HG03575 (cell line): ENCODE data around the gene TRAPPC10.

Source experiments
- ATAC-seq: cut with Tn5 transposase; IDR thresholded peaks from one replicate; pipeline ENCODE4 v1.9.1; 2021; ENCODE audit not compliant: unreplicated experiment, insufficient number of reproducible peaks, low FRiP score; ENCODE audit errors: extremely low read depth

Gene TRAPPC10, protein sequence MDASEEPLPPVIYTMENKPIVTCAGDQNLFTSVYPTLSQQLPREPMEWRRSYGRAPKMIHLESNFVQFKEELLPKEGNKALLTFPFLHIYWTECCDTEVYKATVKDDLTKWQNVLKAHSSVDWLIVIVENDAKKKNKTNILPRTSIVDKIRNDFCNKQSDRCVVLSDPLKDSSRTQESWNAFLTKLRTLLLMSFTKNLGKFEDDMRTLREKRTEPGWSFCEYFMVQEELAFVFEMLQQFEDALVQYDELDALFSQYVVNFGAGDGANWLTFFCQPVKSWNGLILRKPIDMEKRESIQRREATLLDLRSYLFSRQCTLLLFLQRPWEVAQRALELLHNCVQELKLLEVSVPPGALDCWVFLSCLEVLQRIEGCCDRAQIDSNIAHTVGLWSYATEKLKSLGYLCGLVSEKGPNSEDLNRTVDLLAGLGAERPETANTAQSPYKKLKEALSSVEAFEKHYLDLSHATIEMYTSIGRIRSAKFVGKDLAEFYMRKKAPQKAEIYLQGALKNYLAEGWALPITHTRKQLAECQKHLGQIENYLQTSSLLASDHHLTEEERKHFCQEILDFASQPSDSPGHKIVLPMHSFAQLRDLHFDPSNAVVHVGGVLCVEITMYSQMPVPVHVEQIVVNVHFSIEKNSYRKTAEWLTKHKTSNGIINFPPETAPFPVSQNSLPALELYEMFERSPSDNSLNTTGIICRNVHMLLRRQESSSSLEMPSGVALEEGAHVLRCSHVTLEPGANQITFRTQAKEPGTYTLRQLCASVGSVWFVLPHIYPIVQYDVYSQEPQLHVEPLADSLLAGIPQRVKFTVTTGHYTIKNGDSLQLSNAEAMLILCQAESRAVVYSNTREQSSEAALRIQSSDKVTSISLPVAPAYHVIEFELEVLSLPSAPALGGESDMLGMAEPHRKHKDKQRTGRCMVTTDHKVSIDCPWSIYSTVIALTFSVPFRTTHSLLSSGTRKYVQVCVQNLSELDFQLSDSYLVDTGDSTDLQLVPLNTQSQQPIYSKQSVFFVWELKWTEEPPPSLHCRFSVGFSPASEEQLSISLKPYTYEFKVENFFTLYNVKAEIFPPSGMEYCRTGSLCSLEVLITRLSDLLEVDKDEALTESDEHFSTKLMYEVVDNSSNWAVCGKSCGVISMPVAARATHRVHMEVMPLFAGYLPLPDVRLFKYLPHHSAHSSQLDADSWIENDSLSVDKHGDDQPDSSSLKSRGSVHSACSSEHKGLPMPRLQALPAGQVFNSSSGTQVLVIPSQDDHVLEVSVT

DNA sequence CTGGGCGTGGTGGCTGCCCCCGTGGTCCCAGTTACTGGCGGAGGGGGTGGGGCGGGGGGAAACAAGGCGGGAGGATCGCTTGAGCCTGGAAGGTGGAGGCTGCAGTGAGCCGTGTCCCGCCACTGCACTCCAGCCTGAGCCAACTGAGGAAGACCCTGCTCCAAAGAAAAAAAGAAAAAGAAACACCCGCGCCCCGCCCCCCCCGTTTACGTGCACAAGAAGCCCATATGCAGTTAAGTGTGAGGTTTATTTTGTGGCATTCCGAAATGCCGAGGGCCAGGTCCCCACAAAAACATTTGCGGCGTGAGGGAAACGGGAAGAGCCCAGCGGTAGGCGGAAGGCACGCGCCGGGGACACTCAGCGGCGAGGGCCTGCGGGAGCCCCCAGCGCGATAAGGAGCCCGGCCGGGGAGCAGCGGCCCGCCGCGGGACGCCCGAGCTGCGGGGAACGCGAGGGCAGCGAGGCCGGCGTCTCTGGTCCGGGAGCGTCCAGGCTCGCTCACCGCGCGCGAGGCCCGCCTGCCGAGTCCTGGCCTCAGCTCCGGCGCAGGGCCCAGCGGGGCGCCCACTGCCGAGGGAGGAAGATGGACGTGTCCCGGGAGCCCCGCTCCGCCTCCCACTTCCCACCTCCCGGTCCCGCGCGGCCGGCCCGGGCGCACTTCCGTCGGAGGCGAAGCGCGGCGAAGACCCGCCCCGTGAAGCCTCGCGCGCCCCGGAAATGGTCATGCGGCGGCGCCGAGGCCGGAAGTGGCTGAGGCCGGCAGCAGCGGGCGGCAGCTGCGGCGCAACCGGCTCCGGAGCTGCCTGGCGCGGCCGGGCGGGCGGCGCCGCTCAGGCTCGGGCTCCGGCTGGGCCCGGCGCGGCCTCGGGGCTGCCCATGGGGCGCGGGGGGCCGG is at the start of gene TRAPPC10:
TRAPPC10 (plus strand) TSS at position 731 of the 895 bp plus-strand sequence. CDS start 185 bp downstream, outside the sequence.
- no peak for ATAC-seq

DNA sequence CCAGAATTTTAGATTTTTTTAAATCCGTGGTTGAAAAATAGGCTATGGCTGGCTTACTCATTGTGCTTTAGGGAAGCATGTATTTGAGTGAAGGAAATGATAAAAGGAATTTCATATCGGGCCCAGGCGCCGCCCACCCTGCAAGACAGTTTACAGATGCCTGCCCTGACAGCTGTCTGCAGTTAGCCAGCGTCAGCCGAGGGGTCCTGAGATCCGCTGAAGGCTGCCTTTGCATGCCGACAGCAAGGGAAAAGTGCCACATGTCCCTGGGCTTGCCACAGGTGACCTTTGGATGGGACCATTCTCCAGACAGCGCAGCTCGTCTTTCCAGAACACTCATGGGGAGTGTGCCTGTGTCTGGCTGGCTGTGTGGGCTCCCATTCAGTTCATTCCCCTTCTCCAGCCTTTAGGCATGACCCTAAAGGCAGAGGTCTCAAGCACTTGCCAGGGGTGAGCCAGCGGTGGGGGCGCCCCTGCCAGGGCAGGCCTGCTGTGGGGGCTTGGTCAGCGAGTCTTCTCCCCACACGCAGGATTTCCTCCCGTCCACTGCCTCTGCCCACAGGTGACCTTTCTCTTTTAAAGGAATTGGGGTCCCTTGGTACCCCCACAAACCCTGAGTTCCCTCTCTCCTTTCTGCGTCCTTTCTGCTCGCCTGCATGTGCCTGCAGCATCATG is 46.1 kb upstream of the TRAPPC10 start:
- ATAC-seq: no peak

DNA sequence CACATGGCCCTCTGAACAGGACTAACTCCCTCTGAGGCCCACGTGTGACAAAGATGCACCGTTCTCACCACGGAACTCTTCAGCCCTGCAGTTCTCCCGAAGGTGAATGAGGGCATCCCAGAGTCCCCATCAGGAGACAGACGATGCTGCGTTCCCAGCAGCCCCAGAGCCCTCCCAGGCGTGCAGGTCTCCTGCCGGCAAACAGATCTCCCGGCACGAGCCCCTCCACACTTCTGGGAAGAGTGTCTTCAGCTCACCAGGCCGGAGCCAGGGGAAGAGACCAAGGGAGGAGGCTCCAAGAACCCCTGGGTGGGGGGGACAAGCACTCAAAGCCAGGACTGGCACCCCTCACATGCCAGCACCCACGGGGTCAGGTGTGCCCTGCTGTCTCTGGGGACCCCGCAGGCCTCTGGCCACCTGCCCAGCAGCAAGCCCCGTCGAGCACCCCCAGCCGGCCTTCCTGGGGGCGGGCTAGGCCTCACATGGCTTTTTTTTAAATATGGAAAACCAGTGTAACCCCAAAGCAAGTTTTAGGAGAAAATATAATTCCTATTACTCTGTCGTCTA is 45.1 kb upstream of the TRAPPC10 start:
- no peak for ATAC-seq

DNA sequence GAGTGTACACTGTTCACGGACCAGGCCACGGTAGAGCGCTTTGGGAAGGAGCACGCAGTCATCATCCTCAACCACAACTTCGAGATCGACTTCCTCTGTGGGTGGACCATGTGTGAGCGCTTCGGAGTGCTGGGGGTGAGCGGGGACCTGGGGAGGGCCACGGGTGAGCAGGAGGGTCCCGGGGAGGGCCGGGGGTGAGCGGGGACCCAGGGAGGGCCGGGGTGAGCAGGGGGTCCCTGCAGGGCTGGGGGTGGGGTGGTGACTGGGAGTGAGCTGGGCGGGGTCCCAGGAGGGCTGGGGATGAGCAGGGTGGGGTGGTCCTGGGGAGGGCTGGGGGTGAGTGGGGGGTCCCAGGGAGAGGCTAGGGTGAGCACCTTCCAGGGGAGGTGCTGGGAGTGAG is 44.1 kb upstream of the TRAPPC10 start:
- no peak for ATAC-seq

DNA sequence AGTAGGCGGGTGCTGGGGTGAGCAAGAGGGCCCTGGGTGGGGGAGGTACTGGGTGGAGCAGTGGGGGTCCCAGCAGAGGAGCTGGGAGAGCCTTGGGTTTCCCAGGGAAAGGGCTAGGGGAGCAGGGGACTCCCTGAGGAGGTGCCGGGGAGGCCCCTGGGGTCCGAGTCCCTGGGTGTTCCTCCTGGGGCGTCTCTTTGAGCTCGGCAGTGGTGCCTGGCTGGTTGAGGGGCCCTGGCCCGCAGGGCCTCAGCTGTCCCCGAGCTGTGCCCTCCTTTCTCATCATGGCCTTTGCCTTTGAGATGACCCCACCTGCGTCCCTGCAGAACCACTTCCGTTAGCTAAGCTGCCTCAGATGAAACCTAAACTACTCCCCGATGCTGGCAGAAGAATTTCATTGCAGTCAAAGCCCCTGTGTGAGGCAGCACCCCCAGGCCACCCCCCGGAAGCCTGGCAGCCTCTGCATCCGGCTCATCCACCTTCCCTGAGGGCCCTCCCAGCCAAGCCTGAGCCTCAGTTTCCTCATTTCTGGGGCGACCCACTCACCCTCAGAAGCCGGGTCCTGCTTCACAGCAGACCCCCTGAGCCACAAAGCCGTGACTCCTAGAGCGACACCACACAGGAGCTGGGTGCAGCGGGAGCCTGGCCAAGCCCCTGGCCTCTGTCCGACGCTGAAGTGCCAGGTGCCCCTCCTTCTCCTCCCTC is 43.5 kb upstream of the TRAPPC10 start:
- no peak for ATAC-seq

DNA sequence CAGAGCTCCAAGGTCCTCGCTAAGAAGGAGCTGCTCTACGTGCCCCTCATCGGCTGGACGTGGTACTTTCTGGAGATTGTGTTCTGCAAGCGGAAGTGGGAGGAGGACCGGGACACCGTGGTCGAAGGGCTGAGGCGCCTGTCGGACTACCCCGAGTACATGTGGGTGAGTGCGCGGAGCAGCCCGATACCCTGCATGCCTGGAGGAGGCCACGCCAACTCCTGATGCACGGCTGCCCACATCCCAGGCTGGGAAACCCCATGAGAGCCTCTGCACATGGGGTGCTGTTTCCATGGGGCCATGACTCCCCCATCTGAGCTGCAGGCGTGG is 43.0 kb upstream of the TRAPPC10 start:
- ATAC-seq: no peak

DNA sequence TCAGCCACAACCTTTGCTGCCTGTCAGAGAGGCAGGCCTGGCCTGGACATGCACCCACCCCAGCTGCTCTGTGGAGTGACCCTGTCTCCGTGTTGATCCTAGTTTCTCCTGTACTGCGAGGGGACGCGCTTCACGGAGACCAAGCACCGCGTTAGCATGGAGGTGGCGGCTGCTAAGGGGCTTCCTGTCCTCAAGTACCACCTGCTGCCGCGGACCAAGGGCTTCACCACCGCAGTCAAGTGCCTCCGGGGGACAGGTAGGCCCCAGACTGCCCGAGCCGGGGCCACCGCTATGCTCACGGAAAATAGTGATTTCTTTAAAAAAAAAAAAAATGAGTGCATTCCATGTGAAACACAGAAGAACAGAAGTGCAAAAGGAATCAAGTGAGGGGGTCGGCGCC is 41.6 kb upstream of the TRAPPC10 start:
- no peak for ATAC-seq

DNA sequence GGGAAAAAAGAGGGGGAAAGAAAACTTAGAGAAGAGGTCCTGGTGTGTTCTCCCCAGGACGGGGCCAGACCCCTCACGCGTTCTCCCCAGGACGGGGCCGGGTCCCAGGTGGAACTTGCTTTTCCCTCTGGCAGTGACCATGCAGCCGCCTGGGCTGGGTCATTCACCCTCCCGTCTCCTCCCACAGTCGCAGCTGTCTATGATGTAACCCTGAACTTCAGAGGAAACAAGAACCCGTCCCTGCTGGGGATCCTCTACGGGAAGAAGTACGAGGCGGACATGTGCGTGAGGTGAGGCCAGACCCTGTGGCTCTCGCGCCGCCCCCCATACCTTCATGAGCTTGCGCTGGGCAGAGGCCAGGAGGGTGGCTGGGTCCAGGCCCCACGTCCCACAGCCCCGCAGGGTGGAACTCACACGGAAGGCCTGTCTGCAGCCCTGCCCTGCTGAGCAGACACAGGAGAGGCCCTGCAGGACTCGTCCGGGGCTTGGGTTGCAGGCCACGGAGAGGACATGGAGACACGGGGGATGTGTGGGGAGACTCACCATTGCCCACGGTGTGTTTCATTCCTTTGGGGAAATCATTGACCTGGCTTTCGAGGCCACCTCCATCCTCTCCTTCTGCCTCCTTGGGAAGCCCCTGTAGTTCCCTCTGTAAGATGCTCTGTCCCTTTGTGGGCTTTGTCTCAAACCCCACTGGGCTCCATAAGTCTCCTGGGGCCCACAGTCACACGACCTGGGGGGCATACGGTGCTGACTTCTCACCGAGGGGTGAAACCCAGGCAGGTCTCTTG is 40.7 kb upstream of the TRAPPC10 start:
- ATAC-seq: no peak

DNA sequence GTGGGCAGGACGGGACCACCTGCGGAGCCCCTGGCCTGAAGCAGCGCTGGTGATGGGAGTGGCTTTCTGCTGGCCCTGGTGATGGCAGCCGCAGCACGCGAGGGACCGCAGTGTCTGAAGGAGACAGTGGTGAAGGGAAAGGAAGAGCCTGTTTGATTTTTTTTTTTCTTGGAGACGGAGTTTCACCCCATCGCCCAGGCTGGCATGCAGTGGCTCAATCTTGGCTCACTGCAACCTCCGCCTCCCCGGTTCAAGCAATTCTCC is 40.2 kb upstream of the TRAPPC10 start:
- ATAC-seq: no peak

DNA sequence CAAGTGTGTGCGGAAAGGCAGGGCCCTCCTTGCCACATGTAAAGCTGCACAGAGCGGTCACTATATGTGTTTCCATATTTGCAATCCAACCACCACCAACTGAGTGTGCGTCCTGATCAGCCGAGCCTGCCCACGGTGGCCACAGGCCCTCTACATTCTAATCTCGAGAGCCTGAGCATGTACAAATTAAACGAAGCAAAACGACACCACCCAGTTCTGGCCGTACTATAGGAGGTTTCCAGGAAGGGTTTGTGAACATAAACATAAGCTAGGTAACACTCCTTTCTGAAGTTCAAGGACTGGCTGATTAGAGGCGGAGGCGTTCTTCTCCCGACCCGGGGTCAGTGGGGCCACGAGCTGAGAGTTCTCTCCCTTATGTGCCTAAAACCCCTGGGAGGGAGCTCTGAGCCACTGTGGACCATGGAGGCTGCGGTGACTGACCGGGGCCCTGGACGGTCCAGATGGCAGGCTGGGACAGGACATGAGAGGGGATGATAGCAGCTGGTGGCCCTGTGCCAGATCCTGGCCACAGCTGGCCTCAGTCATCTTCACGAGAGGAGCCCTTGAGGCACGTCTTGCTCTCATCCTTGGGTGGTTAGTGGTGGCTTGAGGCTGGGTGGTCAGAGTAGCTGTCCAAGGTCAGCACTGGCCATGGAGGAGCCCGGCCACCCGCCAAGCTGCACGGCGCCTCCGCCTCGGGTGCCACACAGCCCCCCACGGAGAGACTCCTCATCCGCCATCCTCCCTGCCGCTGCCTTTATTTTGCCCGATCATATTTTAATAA is 39.1 kb upstream of the TRAPPC10 start:
- no peak for ATAC-seq

DNA sequence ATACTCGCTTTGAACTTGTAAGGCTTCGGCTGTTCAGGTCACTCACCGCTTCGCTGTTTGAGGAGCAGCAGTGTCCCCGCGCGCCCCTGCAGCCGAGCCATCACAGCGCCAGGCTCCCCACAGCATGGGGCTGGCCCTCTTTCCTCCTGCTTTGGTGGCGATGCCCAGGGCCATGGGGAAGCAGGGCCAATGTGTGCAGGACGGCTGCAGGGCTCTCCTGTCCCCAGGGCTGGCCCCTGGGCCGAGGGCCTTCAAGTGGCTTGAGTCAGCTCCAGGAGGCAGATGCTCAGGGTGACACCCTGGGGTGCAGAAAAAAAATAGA is 38.5 kb upstream of the TRAPPC10 start:
- ATAC-seq: no peak

DNA sequence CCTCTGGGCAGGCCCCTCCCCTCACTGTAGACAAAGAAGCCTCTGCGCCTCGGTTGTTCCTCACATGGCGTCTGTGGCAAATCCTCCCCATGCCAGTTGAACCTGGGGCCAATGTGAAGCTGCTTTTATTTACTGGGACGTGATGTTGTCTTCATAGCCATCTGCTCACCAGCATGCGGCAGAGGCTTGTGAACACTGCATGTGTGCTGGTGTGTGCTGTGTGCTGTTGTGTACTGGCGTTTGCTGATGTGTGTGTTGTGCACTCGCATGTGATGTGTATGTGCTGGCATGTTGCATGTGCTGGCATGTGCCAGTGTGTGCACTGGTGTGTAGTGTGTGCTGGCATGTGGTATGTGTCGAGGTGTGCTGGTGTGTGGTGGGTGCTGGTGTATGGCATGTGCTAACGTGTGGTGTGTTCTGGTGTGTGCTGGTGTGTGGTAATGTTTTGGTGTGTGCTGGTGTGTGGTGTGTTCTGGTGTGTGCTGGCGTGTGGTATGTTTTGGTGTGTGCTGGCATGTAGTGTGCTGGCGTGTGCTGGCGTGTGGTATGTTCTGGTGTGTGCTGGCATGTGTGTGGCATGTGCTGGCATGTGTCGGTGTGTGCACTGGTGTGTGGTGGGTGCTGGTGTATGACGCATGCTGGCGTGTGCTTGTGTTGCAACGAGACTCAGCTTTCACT is 37.2 kb upstream of the TRAPPC10 start:
- no peak for ATAC-seq

DNA sequence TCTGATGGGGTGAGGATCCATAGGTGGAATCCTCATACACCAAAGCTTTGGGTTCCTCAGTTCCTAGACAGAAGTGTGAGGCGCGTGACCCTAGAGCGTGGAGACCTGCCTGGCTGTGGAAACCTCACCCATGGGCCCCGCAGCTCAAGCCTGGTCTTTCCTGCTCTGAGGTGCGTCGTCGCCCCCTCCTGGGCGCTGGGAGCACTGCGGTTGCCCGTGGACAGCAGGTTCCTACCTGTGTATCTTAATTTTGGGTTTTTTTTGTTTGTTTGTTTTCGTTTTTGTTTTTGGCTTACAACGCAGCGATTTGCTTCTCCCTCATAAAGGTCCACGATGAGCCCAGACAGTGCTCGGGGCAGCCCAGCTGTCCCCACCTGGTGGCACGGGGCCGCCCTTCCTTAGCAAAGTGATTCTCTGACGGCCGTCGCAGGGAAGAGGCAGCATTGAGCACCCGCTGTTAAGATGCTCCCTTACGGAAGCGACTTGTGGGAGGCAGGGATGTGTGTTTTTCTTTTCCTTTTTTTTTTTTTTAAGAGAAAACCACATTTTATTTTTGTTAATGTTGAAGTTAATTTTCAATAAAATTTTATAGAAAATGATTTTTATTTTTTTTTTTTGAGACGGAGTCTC is 36.5 kb upstream of the TRAPPC10 start:
- no peak for ATAC-seq

DNA sequence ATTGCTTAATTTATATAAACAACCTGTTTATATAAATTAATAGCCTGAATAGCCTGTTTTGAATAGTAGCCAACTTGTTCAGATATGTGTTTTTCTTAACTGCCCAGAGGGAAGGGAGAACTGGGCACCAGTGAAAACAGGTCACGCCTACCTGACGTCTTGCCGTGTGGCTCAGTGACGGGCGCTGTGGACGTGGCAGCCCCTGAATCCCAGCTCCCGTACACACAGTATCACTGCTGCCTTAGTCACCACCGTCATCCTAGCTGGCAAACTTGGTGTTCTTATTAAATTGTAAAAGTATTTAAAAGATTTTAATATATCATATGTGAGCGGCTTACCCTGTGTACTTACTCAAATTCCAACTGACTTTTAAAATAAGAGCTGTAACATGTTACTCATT is 35.4 kb upstream of the TRAPPC10 start:
- ATAC-seq: no peak

DNA sequence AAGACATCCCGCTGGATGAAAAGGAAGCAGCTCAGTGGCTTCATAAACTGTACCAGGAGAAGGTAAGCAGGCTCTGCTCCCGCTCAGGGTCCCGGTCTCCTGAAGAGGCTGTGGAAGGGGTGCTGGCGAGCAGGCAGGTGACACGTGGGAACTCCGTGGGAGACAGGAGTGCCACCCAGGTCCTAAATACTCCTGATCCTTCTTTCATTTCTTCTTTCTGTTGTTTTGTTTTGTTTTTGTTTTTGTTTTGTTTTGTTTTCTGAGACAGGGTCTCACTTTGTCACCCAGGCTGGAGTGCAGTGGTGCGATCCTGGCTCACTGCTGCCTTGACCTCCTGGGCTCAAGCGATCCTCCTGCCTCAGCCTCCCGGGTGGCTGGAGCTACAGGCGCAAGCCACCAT is 34.0 kb upstream of the TRAPPC10 start:
- ATAC-seq: no peak
